Loucy (cell line): ENCODE data around the gene TBC1D24.

ENCODE experiments used
- CTCF ChIP-seq: fragments of 200-600 bp; sonication (generic); conservative IDR thresholded peaks from 2 replicates; pipeline ENCODE4 v1.5.1; 2014; ENCODE audit warnings: mild to moderate bottlenecking, antibody characterized with exemption, low read length
- EZH2phosphoT487 ChIP-seq: fragments of 200-600 bp; IDR thresholded peaks from 2 replicates; pipeline ENCODE4 v1.6.1; 2018; ENCODE audit warnings: antibody characterized with exemption, mild to moderate bottlenecking, moderate library complexity, borderline replicate concordance

- TF ChIP-seq CTCF (peak; percentile 29; the same call in 1 of the 2 replicates), EZH2phosphoT487 (no peak)
Observed at GRCh38 chr16:2432286-2432685, 42.6 kb upstream of the TBC1D24 start.
